ENCODE results near the gene FAF2.
"Not testable (repeated sequence)": the region's sequence is repeated elsewhere in the genome, so short reads cannot be mapped to it uniquely, and the experiment has no call there.

FAF2 gene

DNA sequence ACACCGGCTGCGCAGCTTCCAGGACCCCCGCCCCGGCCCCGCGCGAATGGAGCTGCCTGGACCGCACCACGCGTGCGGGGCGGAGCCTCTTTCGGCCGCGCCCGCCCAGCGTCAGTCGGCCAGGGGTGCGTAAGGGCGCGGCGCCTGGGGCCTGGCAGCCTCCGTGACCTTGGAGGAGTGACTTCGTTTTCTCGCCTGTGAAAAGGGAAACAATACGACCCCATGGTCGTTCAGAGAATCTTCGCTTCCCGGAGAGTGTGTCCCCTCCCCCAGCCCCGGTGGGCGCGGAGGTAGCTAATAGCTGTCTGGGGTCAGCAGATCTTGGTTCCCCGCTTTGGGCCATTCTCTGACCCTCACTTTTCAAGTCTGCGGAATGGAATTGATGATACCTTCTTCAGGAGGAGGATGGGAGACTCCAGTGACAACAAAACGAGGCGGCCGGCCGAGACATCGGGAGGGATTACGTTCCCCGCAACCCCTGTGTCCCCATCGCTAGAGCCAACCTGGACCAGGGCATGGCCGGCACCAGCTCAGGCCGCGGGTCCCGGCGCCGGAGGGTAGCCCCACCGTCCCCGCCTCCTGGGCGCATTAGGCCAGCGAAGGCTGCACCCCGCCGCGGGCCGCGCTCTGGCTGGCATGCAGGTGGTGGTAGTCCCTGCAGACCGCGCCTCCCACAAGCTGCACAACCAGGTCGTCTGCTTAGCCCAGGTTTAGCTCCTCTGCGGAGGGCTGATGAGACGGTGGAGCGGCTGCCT lies 95.4 kb downstream of the FAF2 start:
- Mint-ChIP-seq H3K4me1 (peaks cover 51% of the 10 kb centered on the region), H3K36me3 (no peaks in the 10 kb centered on the region), H3K9me3 (no peaks in the 10 kb centered on the region), H3K4me3 (peak overlapping the region; percentile 81), H3K27ac (peak overlapping the region; percentile 83)
- DNase-seq (ENCODE audit: low spot score in 2 of 2) (peak; percentile 65 to 86), ATAC-seq (peak; percentile 85)

DNA sequence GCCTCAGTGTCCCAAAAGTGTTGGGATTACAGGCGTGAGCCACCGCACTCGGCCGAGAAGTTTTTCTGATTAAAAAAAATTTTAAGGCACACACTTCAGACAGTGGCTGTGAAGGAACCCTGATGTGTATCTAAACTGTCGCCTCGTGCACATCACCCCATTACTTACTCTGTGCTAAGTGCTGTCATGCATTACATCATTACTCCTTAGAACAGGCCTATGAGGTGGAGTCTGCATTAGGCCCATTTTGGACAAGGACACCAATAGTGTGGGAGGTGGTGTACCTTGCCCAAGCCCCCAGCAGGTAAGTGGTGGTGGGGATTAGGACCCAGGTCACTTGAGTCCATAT lies 97.2 kb downstream of the FAF2 start:
- peaks cover 4% of the 10 kb centered on the region for H3K36me3 Mint-ChIP-seq
- ATAC-seq (no peak), DNase-seq (ENCODE audit: low spot score in 2 of 2) (no peak)
- peak overlapping the region; percentile 81 for H3K4me3 Mint-ChIP-seq
- H3K27ac Mint-ChIP-seq = no peak overlapping the region
- peaks cover 49% of the 10 kb centered on the region for H3K4me1 Mint-ChIP-seq
- no peaks in the 10 kb centered on the region for H3K9me3 Mint-ChIP-seq

DNA sequence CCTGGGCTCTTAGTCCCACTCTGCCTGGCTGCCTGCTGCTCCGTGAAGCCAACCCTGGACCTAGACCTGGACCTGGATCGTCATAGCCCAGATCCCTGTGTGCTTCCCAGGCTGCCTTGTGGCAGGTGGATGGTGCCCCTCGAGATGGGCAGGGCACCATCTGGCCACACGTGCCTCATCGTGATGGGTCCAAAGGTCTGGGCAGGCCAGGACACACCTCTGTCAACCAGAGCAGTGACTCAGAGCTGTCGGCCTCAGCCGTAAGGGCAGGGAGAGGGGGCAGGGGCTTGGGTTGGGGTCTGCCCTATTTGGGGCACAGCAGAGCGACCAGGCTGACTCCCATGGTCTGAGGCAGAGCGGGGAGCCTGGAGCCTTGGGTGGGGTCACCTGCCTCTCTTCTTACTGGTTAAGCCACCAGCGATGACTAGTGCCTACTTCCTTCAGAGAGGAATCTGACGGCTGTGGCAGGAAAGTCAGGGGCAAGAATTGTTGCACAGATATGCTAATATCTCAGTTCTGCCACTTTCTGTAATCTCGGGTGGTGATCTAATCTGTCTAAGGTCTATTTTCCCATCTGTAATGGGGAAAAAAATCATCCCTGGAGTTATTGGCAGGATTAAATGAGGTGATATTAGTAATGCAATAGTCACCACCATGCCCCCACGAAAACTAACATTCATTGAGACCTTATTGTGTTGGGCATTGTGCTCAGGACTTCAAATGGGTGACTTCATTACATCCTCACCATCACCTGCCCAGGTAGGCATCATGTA lies 97.7 kb downstream of the FAF2 start:
- Mint-ChIP-seq H3K4me3 (no peak overlapping the region), H3K27ac (peak overlapping the region; percentile 97), H3K9me3 (no peaks in the 10 kb centered on the region), H3K36me3 (peaks cover 4% of the 10 kb centered on the region), H3K4me1 (peaks cover 49% of the 10 kb centered on the region)
- DNase-seq (ENCODE audit: low spot score in 2 of 2) (no peak), ATAC-seq (no peak)

DNA sequence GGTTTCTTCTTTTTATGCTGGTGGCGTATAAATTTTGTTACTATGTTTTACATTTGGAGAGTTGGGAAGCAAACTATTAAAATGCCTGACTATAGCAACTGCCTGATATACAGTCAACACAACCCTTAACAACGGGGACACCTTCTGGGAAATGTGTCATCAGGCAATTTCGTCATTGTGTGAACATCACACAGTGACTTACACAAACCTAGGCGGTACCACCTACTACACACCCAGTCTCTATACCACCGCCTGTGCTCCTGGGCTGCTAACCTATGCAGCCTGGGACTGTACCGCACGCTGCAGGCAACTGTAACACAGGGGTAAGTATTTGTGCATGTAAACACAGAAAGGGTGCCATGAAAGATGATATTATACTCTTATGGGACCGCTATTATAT lies 99.6 kb downstream of the FAF2 start:
- Mint-ChIP-seq H3K27ac (peak overlapping the region; percentile 97), H3K4me1 (peaks cover 42% of the 10 kb centered on the region), H3K4me3 (no peak overlapping the region), H3K9me3 (no peaks in the 10 kb centered on the region), H3K36me3 (peaks cover 4% of the 10 kb centered on the region)
- no peak for DNase-seq (ENCODE audit: low spot score in 2 of 2)
- ATAC-seq = peak; percentile 72

DNA sequence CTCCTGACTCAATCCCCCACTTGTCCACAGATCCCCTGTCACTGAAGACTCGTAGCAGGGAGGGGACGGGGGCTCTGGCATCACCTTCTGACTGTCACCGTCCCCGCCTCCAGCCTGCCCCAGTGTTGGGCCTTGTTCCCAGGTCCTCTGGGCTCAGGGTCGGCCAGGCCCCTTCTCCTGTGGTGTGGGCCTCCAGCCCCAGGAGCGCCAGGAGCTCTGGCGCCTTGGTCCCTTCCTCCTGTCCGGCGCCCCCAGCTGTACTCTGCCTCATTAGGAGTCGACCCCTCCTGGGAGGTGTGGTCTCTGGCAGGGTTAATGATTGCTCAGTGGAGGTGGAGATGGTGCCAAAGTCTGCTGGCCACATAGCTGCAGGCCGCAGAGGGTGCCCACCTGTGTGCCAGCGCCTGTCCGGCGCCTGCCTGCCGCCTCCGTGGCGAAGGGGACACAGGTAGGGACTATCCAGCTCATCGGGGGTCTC lies 100.8 kb downstream of the FAF2 start, which contains the start of gene CDHR2:
Gene CDHR2, plus strand, starts transcription at position 376 of the 478 bp plus-strand sequence. CDS start 16,011 bp downstream, outside the sequence.
- peaks cover 54% of the 10 kb centered on the region for H3K4me1 Mint-ChIP-seq
- H3K4me3 Mint-ChIP-seq = peak within 1 kb of the TSS; percentile 60

DNA sequence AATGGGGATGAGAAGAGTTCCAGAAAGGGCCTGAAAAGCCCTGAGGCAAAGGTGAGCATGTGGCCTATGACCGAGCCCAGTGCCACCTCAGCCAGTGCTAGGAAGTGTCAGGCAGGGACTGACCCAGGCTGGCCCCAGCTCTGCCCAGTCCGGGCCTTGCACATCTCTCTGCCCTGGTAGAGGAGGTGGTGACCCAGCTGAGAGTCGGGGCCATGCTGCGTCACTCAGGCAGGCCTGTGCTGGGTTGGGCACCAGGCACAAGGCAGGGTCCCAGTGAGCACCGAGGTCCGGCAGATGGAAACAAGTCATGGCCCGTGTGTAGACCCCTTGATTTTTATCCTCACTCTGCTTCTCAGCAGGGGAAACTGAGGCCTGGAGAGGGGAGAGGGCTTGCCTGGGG lies 101.7 kb downstream of the FAF2 start:
- peaks cover 51% of the 10 kb centered on the region for H3K4me1 Mint-ChIP-seq
- H3K9me3 Mint-ChIP-seq = no peaks in the 10 kb centered on the region
- peaks cover 4% of the 10 kb centered on the region for H3K36me3 Mint-ChIP-seq
- H3K27ac Mint-ChIP-seq = peak overlapping the region; percentile 97
- ATAC-seq (no peak), DNase-seq (ENCODE audit: low spot score in 2 of 2) (no peak)
- H3K4me3 Mint-ChIP-seq = peak overlapping the region; percentile 60

More for the DNA sequence above, 100.8 kb downstream of the FAF2 start, which contains the start of gene CDHR2:
- peaks cover 4% of the 10 kb centered on the region for H3K36me3 Mint-ChIP-seq
- peak within 1 kb of the TSS; percentile 97 for H3K27ac Mint-ChIP-seq
- H3K9me3 Mint-ChIP-seq = no peaks in the 10 kb centered on the region
- peak in 1 of 2 donors; percentile 49 for DNase-seq (ENCODE audit: low spot score in 2 of 2)
- no peak for ATAC-seq

DNA sequence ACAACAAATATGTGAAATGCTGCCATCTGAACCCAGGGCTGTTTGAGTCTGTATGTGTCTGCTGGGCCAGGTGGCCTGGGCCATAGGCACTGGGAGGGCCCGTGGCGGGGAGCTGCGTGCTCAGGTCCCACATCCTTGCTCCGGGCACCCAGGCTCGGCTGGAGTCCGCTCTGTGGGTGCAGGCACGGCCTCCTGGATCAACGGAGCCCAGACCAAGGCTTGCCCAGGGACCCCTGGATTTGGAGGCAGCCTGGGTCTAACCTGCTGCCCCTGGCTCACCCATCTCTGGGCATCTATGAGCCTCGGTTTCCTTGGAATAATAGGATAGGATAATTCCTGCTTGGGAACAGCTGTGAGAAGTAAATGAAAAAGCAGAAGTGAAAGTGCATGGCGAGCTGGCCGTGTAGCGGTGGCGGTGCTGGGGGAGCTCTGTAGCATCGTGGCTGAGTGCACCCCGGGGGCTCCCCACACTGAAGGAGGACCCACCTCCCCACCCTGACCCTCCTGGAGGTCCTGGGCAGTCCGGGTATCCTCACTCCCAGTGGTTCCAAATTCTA lies 102.2 kb downstream of the FAF2 start:
- no peaks in the 10 kb centered on the region for H3K9me3 Mint-ChIP-seq
- peaks cover 55% of the 10 kb centered on the region for H3K4me1 Mint-ChIP-seq
- H3K36me3 Mint-ChIP-seq = peaks cover 4% of the 10 kb centered on the region
- DNase-seq (ENCODE audit: low spot score in 2 of 2) = peak in 1 of 2 donors; percentile 51
- peak overlapping the region; percentile 60 for H3K4me3 Mint-ChIP-seq
- no peak for ATAC-seq
- peak overlapping the region; percentile 97 for H3K27ac Mint-ChIP-seq

DNA sequence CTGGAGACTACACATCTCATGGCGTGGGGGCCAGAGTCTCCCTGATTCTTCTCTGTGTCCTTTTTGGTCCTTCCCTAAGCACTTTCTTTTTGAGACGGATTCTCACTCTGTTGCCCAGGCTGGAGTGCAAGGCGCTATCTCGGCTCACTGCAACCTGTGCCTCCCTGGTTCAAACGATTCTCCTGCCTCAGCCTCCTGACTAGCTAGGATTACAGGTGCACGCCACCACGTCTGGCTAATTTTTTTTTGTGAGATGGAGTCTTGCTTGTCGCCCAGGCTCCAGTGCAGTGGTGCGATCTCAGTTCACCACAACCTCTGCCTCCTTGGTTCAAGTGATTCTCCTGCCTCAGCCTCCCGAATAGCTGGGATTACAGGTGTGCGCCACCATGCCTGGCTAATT lies 102.8 kb downstream of the FAF2 start:
- peak overlapping the region; percentile 97 for H3K27ac Mint-ChIP-seq
- peak overlapping the region; percentile 60 for H3K4me3 Mint-ChIP-seq
- ATAC-seq; H3K9me3 Mint-ChIP-seq; DNase-seq (ENCODE audit: low spot score in 2 of 2); H3K36me3 Mint-ChIP-seq: not testable (repeated sequence)
- H3K4me1 Mint-ChIP-seq = peaks cover 60% of the 10 kb centered on the region

DNA sequence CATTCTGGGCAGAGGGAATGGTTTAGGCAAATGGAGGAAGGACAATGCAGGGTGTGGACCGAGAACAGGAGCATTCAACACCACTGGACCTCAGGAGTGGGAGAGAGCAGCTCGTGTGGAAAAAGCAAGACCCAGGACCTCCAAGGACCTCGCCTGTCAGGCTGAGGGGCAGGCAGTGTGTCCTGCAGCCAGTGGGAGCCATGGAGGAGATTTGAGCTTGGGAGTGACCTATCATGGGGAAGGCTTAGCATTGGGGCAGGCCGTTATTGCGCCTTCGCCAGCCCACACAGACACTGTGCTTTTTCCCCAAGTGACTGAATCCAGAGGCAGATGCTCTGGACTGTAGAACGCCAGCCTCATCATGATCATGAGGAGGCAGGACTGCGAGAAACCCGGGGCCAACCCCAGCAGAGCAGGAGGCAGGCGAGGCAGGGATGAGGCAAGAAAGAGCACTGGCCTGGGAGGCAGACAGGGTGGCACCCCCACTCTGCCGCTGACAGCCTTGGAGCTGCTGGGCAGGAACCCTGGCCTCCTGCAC lies 104.2 kb downstream of the FAF2 start:
- no peak for ATAC-seq
- no peak overlapping the region for H3K4me3 Mint-ChIP-seq
- H3K4me1 Mint-ChIP-seq = peaks cover 67% of the 10 kb centered on the region
- DNase-seq (ENCODE audit: low spot score in 2 of 2) = no peak
- no peaks in the 10 kb centered on the region for H3K9me3 Mint-ChIP-seq
- peak overlapping the region; percentile 48 for H3K27ac Mint-ChIP-seq
- peaks cover 4% of the 10 kb centered on the region for H3K36me3 Mint-ChIP-seq

DNA sequence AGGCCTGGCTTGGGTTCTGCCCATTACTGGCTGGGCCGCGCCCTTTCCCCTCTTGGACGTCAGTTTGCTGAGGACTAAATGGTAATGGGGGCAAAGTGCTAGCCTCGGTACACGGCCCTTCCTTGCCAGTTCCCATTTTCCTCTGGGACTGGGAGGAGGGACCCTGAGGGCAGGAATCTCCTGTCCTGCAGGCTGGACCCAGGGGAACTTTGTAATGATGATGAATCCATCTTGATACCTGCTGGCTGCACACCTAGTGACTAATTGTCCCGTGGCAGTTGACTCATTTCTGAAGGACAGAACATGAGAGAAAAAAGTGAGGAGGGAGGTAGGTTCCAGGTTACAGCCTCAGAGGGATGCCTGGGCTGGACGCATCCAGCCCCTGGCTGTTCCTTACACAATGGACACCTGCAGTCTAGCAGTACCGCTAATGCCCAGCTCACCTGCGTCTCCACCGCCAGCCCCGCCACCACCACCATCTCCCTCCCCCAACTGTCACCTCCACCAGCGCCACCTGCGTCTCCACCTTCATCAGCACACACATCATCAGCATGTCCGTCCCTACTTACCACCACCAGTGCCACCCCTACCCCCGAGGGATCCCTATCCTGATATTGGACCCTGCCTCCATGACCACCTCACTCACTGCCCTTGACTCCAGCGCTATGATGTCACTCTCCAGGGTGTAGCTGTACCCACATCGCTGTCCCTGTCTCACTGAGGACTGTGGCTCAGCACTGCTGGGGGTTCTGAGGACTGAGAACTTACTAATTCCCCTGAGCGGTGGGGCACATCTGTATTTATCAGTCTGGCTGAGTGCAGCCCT lies 105.3 kb downstream of the FAF2 start:
- peak overlapping the region; percentile 48 for H3K27ac Mint-ChIP-seq
- peaks cover 59% of the 10 kb centered on the region for H3K4me1 Mint-ChIP-seq
- peaks cover 4% of the 10 kb centered on the region for H3K36me3 Mint-ChIP-seq
- DNase-seq (ENCODE audit: low spot score in 2 of 2) = no peak
- ATAC-seq = peak; percentile 69
- H3K4me3 Mint-ChIP-seq = no peak overlapping the region
- no peaks in the 10 kb centered on the region for H3K9me3 Mint-ChIP-seq

DNA sequence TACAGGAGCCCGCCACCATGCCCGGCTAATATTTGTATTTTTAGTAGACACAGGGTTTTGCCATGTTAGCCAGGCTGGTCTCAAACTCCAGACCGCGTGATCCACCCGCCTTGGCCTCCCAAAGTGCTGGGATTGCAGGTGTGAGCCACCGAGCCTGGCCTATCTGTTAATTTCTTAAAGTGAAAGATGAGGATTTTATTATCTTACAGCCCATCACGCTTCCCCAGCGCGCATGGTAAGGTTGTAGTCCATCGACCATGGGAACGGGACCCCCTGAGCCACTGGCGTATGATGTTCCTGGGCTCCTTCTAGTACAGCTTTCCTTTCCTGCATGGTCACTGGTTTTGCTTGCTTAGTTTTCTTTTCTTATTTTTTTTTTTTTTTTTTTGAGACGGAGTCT lies 109.7 kb downstream of the FAF2 start:
- Mint-ChIP-seq H3K9me3 (no peaks in the 10 kb centered on the region), H3K36me3 (no peaks in the 10 kb centered on the region), H3K4me3 (no peak overlapping the region), H3K4me1 (peaks cover 61% of the 10 kb centered on the region), H3K27ac (no peak overlapping the region)
- DNase-seq (ENCODE audit: low spot score in 2 of 2) = no peak
- no peak for ATAC-seq

Measured in stimulated activated effector memory CD8-positive, alpha-beta T cell treated with anti-CD3 and anti-CD28 coated beads, Interleukin-12 subunit alpha, Interleukin-12 subunit beta, amount 100 ng/mL, for 72 hours (primary cell).